ENCODE results near the gene NCAM1.

Gene NCAM1

GRCh38 chr11:113204280-113204679, 243.1 kb downstream of the NCAM1 start:
- TF ChIP-seq, protein P1, sequence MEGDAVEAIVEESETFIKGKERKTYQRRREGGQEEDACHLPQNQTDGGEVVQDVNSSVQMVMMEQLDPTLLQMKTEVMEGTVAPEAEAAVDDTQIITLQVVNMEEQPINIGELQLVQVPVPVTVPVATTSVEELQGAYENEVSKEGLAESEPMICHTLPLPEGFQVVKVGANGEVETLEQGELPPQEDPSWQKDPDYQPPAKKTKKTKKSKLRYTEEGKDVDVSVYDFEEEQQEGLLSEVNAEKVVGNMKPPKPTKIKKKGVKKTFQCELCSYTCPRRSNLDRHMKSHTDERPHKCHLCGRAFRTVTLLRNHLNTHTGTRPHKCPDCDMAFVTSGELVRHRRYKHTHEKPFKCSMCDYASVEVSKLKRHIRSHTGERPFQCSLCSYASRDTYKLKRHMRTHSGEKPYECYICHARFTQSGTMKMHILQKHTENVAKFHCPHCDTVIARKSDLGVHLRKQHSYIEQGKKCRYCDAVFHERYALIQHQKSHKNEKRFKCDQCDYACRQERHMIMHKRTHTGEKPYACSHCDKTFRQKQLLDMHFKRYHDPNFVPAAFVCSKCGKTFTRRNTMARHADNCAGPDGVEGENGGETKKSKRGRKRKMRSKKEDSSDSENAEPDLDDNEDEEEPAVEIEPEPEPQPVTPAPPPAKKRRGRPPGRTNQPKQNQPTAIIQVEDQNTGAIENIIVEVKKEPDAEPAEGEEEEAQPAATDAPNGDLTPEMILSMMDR (IDR thresholded peaks at IDR 0.05; ENCODE audit: low read depth, low read length, missing control alignments): no peak
- DNase-seq (ENCODE audit: extremely low read depth, low read depth): no peak
- H3K4me3 ChIP-seq (replicated peaks; ENCODE audit: low read depth, low read length): no peak overlapping the region

DNA sequence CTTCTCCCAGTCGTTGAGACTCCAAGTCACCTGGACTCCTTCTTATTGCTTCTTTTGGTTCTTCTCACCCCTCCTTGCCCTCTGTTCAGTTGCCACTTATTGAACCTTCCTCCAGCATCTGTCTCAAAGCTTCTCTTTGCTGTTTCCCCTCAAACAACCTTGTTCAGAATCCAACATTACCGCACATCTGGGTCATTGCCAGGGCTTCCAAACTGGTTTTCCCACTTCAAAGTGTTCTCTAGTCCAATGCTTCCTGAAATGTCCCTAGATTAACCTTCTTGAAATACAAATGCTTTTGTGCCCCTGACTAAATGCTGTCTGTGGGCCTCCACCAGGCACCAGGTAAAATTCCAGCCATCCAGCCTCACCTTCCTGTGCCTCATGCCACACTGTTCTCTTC, 252.3 kb downstream of the NCAM1 start:
- TF ChIP-seq, protein P1 (IDR thresholded peaks at IDR 0.05; ENCODE audit: low read depth, low read length, missing control alignments): no peak
- DNase-seq (ENCODE audit: extremely low read depth, low read depth): no peak
- H3K4me3 ChIP-seq (replicated peaks; ENCODE audit: low read depth, low read length): no peak overlapping the region

GRCh38 chr11:113222241-113222640, 261.0 kb downstream of the NCAM1 start:
- DNase-seq (ENCODE audit: extremely low read depth, low read depth): no peak

GRCh38 chr11:113234888-113235287, 273.7 kb downstream of the NCAM1 start:
- TF ChIP-seq, protein P1 (IDR thresholded peaks at IDR 0.05; ENCODE audit: low read depth, low read length, missing control alignments): no peak
- no peak for DNase-seq (ENCODE audit: extremely low read depth, low read depth)
- no peak overlapping the region for H3K4me3 ChIP-seq (replicated peaks; ENCODE audit: low read depth, low read length)

More at GRCh38 chr11:113222241-113222640, 261.0 kb downstream of the NCAM1 start:
- H3K4me3 ChIP-seq (replicated peaks; ENCODE audit: low read depth, low read length): no peak overlapping the region
- TF ChIP-seq, protein P1 (IDR thresholded peaks at IDR 0.05; ENCODE audit: low read depth, low read length, missing control alignments): no peak

GRCh38 chr11:113237261-113237660, 276.0 kb downstream of the NCAM1 start:
- TF ChIP-seq, protein P1 (IDR thresholded peaks at IDR 0.05; ENCODE audit: low read depth, low read length, missing control alignments): no peak
- no peak overlapping the region for H3K4me3 ChIP-seq (replicated peaks; ENCODE audit: low read depth, low read length)
- DNase-seq (ENCODE audit: extremely low read depth, low read depth): no peak

DNA sequence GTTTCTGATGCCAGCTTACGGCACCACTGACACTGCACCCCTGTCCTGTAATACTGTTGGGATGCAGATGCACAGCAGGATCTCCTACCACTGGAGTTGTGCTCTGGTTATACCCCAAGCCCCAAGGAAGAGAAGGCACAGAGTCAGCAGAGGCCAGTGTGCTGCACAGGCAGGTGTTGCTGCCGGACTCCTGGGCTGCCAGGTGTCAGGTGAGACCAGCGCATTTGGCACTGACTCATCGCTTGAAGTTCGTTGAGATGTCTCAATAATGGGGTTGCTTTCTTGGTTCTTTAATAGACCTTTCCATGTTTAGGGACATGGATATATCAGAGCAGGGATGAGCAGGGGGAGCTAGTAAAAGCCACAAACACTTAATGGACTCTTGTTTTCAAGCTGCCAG, 277.5 kb downstream of the NCAM1 start:
- TF ChIP-seq, protein P1 (IDR thresholded peaks at IDR 0.05; ENCODE audit: low read depth, low read length, missing control alignments): no peak
- no peak for DNase-seq (ENCODE audit: extremely low read depth, low read depth)
- no peak overlapping the region for H3K4me3 ChIP-seq (replicated peaks; ENCODE audit: low read depth, low read length)

- DNase-seq (ENCODE audit: extremely low read depth, low read depth): no peak
- TF ChIP-seq, protein P1 (IDR thresholded peaks at IDR 0.05; ENCODE audit: low read depth, low read length, missing control alignments): no peak
- H3K4me3 ChIP-seq (replicated peaks; ENCODE audit: low read depth, low read length): no peak overlapping the region
Observed at GRCh38 chr11:113240389-113240788, 279.2 kb downstream of the NCAM1 start.

Measured in HFF-Myc (cell line).